Ovary (tissue), 3 donors: Measurements from ENCODE around the gene RFX1.

Experiments used
- CTCF ChIP-seq, 3 donors: fragments of 450-650 bp in 2 of 3; fragments of 200-600 bp in 1 of 3; IDR thresholded peaks; one replicate each; pipeline versions ENCODE4 v1.5.1 to v1.8.0; 2016 to 2022; ENCODE audit warnings: antibody characterized with exemption in 3 of 3, mild to moderate bottlenecking in 1 of 3
- EP300 ChIP-seq: sonication (generic); formaldehyde crosslinking; IDR thresholded peaks from one replicate; pipeline ENCODE4 v1.6.1; 2017; ENCODE audit warnings: antibody characterized with exemption
- POLR2A ChIP-seq: fragments of 450-650 bp; IDR thresholded peaks from one replicate; pipeline ENCODE4 v1.6.1; 2017; ENCODE audit warnings: antibody characterized with exemption, mild to moderate bottlenecking, moderate library complexity
- donor health status: DM: no; HTN: no; CAD: no.

- TF ChIP-seq POLR2A: no peak
- TF ChIP-seq EP300: no peak
- TF ChIP-seq CTCF (IDR thresholded peaks at IDR 0.05): no peak
These were observed 26.9 kb downstream of the RFX1 start for GRCh38 chr19:13979244-13979615.
